Activated naive CD8-positive, alpha-beta T cell treated with anti-CD3 and anti-CD28 coated beads, Interleukin-2, amount 50 U/mL, for 24 hours (primary cell): Measurements from ENCODE around the gene FBXO45.
"Not testable (repeated sequence)": the region's sequence is repeated elsewhere in the genome, so short reads cannot be mapped to it uniquely, and the experiment has no call there.

Source experiments
- ATAC-seq: fragments of 150-1000 bp; cut with Tn5 transposase; one replicate; pipeline ENCODE4 v1.10.0; 2021
- DNase-seq: peaks from one replicate; pipeline ENCODE4 v3.0.0; 2021
- H3K27ac Mint-ChIP-seq: one replicate; pipeline ENCODE4 v1.8.0; 2021; ENCODE audit warnings: mild to moderate bottlenecking, mixed read lengths
- H3K27me3 Mint-ChIP-seq: one replicate; pipeline ENCODE4 v1.8.0; 2021; ENCODE audit warnings: mixed read lengths
- H3K36me3 Mint-ChIP-seq: one replicate; pipeline ENCODE4 v1.8.0; 2021; ENCODE audit warnings: low read depth, mixed read lengths
- H3K4me1 Mint-ChIP-seq: one replicate; pipeline ENCODE4 v1.8.0; 2021; ENCODE audit warnings: mixed read lengths
- H3K4me3 Mint-ChIP-seq: one replicate; pipeline ENCODE4 v1.8.0; 2021; ENCODE audit warnings: mild to moderate bottlenecking, moderate library complexity, mixed read lengths
- H3K9me3 Mint-ChIP-seq: one replicate; pipeline ENCODE4 v1.8.0; 2021; ENCODE audit warnings: mixed read lengths

The FBXO45 gene

DNA sequence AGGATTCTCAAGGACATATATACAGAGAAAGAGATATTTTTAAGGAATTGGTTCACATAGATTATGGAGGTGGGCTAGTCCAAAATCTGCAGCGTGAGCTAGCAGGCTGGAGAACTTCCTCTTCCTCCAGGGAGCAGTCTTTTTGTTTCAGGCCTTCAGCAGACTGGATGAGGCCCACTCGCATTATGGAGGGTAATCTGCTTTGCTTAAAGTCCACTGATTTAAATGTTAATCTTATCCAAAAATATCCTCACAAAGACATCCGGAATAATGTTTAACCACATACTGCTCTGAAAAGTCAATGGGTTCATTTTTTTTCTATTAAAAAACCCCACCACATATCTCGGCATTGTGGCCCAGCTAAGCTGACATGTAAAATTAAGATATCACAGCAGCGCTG lies 48.8 kb downstream of the FBXO45 start:
- peaks cover 25% of the 10 kb centered on the region for H3K4me1 Mint-ChIP-seq
- no peak overlapping the region for H3K4me3 Mint-ChIP-seq
- no peaks in the 10 kb centered on the region for H3K36me3 Mint-ChIP-seq
- no peaks in the 10 kb centered on the region for H3K27me3 Mint-ChIP-seq
- DNase-seq (no peak), ATAC-seq (no peak)
- no peaks in the 10 kb centered on the region for H3K9me3 Mint-ChIP-seq
- no peak overlapping the region for H3K27ac Mint-ChIP-seq

DNA sequence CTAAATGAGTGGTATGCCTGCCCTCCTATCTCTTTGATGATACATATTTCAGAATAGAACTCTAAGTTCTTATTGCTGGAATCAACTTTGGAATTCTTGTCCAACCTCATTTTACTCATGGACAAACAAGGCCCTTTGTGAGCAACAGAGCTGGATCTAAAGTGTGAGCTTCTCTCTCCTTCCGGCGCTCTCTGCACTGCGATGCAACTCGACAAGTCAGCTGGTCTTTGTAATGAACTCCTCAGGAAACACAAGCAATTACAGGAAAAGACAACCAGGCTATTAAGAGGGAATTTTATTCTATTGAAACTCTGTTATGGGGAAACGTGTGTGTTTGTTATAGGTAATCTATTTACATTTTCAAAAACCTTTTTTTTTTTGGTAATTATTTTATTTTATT lies 50.8 kb downstream of the FBXO45 start:
- DNase-seq: no peak
- Mint-ChIP-seq H3K27ac (no peak overlapping the region), H3K27me3 (no peaks in the 10 kb centered on the region), H3K4me3 (no peak overlapping the region), H3K36me3 (no peaks in the 10 kb centered on the region), H3K4me1 (peaks cover 28% of the 10 kb centered on the region), H3K9me3 (no peaks in the 10 kb centered on the region)
- no peak for ATAC-seq

DNA sequence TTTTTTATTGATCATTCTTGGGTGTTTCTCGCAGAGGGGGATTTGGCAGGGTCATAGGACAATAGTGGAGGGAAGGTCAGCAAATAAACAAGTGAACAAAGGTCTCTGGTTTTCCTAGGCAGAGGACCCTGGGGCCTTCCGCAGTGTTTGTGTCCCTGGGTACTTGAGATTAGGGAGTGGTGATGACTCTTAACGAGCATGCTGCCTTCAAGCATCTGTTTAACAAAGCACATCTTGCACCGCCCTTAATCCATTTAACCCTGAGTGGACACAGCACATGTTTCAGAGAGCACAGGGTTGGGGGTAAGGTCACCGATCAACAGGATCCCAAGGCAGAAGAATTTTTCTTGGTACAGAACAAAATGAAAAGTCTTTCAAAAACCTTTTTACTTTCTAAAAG lies 51.2 kb downstream of the FBXO45 start:
- Mint-ChIP-seq H3K27ac (peak overlapping the region; percentile 13), H3K4me1 (peaks cover 32% of the 10 kb centered on the region)
- not testable (repeated sequence) for ATAC-seq, H3K4me3 Mint-ChIP-seq, H3K9me3 Mint-ChIP-seq, H3K36me3 Mint-ChIP-seq, DNase-seq, H3K27me3 Mint-ChIP-seq

DNA sequence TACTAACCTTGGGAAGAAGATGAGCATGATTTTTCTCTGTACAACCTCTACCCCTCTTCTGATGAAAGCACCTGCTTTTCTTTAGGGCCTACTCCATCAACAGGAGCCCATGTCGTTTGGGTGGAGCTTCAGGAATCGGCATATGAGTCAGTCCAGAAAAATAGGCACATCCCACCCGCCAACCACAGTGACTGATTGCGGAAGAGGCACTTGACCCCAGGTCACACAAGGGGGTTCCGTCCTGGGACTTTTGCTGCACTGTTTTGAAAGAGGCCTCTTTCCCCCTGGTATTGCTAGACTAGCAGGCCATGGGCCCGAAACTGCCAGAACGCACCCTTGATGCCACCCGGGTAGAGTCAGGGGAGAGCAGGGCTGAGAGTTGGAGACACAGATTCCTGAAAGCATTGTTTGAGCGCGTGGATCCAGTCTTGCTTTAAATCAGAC lies 51.7 kb downstream of the FBXO45 start:
- Mint-ChIP-seq H3K36me3 (no peaks in the 10 kb centered on the region), H3K4me3 (no peak overlapping the region), H3K27me3 (no peaks in the 10 kb centered on the region), H3K27ac (peak overlapping the region; percentile 29), H3K9me3 (no peaks in the 10 kb centered on the region), H3K4me1 (peaks cover 37% of the 10 kb centered on the region)
- ATAC-seq: peak; percentile 33
- no peak for DNase-seq

DNA sequence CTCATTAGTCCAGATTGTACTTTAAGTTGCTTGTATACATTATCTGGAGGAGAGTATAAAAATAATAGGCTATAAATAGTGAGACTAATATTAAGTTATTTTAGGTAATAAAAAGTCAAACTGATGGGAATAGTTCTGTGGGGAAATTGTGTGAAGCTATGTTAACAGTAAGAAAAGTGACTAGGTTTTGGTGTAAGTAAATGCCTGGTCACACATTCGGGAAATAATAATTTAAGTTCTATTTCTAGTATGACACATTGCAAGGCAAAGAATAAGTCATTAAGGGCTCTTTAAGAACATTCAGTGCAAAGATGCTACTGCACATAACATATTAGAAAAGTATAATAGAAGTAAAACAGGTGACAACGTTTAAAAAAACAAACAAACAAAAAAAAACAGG lies 52.2 kb downstream of the FBXO45 start:
- no peak overlapping the region for H3K4me3 Mint-ChIP-seq
- H3K36me3 Mint-ChIP-seq: no peaks in the 10 kb centered on the region
- no peak for ATAC-seq
- peak overlapping the region; percentile 29 for H3K27ac Mint-ChIP-seq
- DNase-seq: no peak
- H3K9me3 Mint-ChIP-seq: no peaks in the 10 kb centered on the region
- H3K27me3 Mint-ChIP-seq: no peaks in the 10 kb centered on the region
- H3K4me1 Mint-ChIP-seq: peaks cover 41% of the 10 kb centered on the region

DNA sequence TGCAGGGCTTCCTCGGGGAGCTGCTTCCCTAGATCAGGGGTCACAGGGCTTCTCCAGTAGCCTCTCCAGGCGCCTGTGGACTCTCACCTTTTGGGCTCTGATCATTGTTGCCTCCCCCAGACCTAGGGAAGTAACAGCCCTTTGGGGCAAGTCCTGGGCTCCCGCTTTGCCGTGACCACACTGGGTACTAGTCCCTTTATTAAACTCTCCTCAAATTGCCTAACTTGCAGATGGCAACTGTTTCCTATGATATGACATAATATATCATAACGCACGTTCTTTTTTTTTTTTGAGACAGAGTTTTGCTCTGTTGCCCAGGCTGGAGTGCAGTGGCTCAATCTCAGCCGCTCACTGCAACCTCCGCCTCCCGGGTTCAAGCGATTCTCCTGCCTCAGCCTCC lies 53.2 kb downstream of the FBXO45 start:
- DNase-seq: no peak
- H3K4me1 Mint-ChIP-seq: peaks cover 46% of the 10 kb centered on the region
- no peak overlapping the region for H3K27ac Mint-ChIP-seq
- no peaks in the 10 kb centered on the region for H3K9me3 Mint-ChIP-seq
- H3K27me3 Mint-ChIP-seq: no peaks in the 10 kb centered on the region
- no peak overlapping the region for H3K4me3 Mint-ChIP-seq
- no peak for ATAC-seq
- no peaks in the 10 kb centered on the region for H3K36me3 Mint-ChIP-seq

DNA sequence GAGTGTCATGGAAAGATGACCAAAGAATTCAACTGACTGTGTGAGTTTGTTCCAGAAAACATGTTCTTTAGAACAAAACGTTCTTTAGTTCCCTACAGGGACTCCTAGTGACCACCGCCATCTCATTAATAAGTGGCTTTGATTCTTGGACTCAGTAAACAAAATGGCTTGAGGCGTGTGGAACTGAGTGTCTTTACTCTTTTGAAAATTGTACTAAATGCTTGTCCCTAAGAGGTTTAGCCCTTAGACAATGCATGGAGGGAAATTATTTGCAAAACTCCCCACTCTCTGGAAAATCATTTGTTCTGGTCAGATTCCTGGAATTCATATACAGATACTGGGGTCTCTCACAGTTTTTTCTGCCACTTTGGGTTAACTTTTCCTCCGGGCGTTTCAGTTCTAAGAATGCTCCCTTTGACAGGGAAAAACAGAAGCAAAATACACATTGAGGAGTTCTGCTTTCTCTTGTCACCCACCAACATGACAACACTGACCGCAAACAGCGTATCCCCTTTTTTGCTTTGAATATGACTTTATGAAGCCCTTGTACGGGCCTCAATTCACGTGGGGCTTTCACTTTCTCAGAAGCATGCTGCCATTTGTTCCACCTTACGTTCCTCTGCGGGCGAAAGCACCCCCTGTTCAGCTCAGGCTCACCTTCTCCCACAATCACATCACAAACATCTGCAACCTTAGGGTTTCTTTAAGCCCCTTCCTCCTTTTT lies 55.8 kb downstream of the FBXO45 start:
- Mint-ChIP-seq H3K27me3 (no peaks in the 10 kb centered on the region), H3K4me3 (peak overlapping the region; percentile 68), H3K27ac (peak overlapping the region; percentile 87), H3K9me3 (no peaks in the 10 kb centered on the region), H3K36me3 (no peaks in the 10 kb centered on the region), H3K4me1 (peaks cover 57% of the 10 kb centered on the region)
- ATAC-seq: peak; percentile 81
- peak; percentile 59 for DNase-seq

DNA sequence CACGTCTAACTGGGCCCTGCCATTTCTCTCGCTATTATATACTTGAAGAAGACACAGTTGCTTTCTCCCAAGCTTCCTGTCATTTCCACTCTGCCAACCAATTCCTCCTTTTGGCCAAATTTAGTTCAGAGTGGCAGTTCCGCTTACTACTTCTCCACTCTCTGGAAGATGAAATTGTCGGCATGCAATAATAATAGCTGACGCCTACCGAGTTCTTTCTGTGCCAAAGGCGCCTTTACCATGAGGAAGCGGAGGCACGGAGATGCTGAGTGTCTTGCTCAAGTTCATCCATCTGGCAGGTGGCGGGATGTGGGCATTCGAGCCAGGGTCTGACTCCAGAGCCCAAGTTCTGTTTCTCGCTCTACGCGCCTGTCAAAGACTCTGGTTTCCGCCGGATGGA lies 56.4 kb downstream of the FBXO45 start:
- H3K27me3 Mint-ChIP-seq: no peaks in the 10 kb centered on the region
- peaks cover 62% of the 10 kb centered on the region for H3K4me1 Mint-ChIP-seq
- H3K4me3 Mint-ChIP-seq: peak overlapping the region; percentile 68
- H3K36me3 Mint-ChIP-seq: no peaks in the 10 kb centered on the region
- ATAC-seq (no peak), DNase-seq (no peak)
- peak overlapping the region; percentile 87 for H3K27ac Mint-ChIP-seq
- H3K9me3 Mint-ChIP-seq: no peaks in the 10 kb centered on the region

DNA sequence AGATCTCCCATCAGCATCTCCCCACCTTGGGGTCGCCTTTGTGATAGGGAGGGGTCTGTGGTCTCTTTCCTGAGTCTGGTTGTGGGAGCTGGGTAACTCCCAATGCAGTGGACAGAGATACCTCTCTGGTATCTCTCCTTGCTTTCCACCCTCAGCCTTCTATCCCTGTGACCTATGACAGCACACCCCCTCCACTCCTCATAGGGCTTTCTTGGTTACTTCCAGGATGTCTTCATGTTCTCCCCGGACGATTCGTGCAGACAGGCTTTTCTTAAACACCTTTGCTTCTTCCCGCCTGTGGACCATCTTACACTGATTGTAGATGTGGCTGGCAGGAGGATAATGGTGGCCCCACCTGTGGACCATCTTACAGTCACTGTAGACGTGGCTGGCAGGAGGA lies 56.9 kb downstream of the FBXO45 start:
- DNase-seq (no peak), ATAC-seq (no peak)
- Mint-ChIP-seq H3K4me1 (peaks cover 62% of the 10 kb centered on the region), H3K9me3 (no peaks in the 10 kb centered on the region), H3K27me3 (no peaks in the 10 kb centered on the region), H3K4me3 (peak overlapping the region; percentile 68), H3K27ac (peak overlapping the region; percentile 87), H3K36me3 (no peaks in the 10 kb centered on the region)

DNA sequence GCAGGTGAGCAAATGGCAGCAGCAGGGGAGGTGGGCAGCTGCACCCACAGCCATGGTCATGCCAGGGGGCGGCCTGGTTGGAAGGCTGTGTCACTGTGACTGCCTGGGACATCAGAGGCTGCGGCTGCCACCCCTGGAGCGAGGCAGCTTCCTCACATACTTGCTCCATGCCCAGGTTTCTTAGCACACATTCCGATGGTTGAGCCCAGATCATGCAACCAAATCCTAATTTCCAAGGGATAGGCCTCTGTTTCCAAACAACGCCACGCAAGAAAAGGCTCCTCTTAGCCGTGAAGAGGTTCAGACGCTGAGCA lies 59.4 kb downstream of the FBXO45 start:
- no peaks in the 10 kb centered on the region for H3K27me3 Mint-ChIP-seq
- ATAC-seq (no peak), DNase-seq (no peak)
- no peaks in the 10 kb centered on the region for H3K9me3 Mint-ChIP-seq
- no peaks in the 10 kb centered on the region for H3K36me3 Mint-ChIP-seq
- peak overlapping the region; percentile 59 for H3K27ac Mint-ChIP-seq
- peaks cover 73% of the 10 kb centered on the region for H3K4me1 Mint-ChIP-seq
- no peak overlapping the region for H3K4me3 Mint-ChIP-seq

DNA sequence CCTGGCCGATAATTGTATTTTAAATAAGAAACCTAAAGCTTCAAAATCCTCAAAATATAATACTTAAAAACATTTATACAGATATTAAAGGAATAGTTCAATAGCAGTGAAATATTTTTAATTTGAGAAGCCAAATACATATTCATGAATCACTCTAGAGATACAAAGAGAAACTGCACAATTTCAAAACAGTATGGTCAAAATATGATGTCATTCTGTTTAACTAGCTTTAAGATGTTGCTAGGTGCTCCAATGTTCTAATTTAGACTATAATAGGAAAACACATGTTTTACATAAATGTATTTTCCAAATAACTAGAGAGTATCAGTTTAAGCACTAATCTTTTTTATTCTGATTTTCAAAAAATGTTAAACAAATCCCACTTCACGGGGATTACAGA lies 60.8 kb downstream of the FBXO45 start:
- Mint-ChIP-seq H3K9me3 (no peaks in the 10 kb centered on the region), H3K36me3 (no peaks in the 10 kb centered on the region), H3K27me3 (no peaks in the 10 kb centered on the region), H3K4me3 (no peak overlapping the region), H3K4me1 (peaks cover 78% of the 10 kb centered on the region), H3K27ac (no peak overlapping the region)
- no peak for ATAC-seq
- no peak for DNase-seq

DNA sequence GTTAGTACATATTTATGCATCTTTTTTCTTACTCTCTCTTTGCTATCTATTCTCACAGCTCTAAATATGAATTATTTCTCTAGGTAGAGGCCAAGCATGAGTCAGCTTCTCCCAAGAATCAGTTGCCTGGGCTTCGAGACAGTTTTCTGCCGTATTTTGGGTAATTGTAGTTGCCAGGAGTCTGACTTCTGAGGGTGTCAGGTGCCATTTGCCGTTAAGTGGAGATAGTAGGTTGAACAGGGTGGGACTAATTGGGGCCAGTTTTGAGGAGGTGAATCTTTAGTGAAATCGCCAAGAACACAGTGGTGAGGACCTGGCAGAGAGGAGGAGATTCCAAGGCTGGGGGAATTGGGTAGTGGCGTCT lies 63.2 kb downstream of the FBXO45 start:
- H3K4me1 Mint-ChIP-seq: peaks cover 69% of the 10 kb centered on the region
- peak overlapping the region; percentile 84 for H3K4me3 Mint-ChIP-seq
- no peaks in the 10 kb centered on the region for H3K27me3 Mint-ChIP-seq
- no peaks in the 10 kb centered on the region for H3K9me3 Mint-ChIP-seq
- H3K36me3 Mint-ChIP-seq: no peaks in the 10 kb centered on the region
- peak overlapping the region; percentile 95 for H3K27ac Mint-ChIP-seq
- ATAC-seq (peak; percentile 1), DNase-seq (no peak)

DNA sequence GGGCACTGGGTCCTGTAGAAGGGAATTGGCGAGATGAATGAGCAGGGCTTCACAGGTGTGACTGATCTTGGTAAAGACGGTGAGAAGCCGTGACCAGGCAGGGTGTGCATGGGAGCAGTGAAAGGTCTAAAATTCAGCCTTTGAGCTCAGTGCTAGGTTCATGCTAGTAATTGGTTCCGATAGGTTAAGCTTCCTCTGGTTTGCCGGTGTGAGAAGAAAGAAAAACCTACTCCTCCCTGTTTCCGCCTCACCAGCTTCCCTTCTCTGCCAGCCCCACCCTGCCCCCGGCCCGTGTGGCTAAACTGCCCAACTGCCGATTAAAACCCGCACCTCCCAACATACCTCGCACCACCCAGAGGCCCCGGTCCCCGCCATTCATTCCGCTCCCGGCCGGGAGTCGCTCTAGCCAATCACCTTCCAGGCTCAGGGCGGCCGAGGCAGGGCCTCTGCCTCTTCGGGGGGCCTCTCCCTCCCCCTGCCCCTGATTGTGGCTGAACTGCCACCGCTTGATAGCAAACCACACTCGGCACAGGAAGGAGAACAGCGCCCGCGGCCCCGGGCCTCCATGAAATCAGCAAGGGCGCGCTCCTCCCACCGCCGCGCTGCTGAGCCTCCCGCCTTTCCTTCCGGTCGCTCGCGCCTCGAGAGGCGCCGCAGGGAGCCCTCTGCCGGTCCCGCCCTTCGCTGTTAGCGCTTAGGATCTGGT lies 63.7 kb downstream of the FBXO45 start:
- ATAC-seq: peak; percentile 80
- Mint-ChIP-seq H3K27me3 (no peaks in the 10 kb centered on the region), H3K9me3 (no peaks in the 10 kb centered on the region), H3K36me3 (no peaks in the 10 kb centered on the region), H3K4me3 (peak overlapping the region; percentile 84), H3K4me1 (peaks cover 63% of the 10 kb centered on the region), H3K27ac (peak overlapping the region; percentile 95)
- DNase-seq: peak; percentile 90

DNA sequence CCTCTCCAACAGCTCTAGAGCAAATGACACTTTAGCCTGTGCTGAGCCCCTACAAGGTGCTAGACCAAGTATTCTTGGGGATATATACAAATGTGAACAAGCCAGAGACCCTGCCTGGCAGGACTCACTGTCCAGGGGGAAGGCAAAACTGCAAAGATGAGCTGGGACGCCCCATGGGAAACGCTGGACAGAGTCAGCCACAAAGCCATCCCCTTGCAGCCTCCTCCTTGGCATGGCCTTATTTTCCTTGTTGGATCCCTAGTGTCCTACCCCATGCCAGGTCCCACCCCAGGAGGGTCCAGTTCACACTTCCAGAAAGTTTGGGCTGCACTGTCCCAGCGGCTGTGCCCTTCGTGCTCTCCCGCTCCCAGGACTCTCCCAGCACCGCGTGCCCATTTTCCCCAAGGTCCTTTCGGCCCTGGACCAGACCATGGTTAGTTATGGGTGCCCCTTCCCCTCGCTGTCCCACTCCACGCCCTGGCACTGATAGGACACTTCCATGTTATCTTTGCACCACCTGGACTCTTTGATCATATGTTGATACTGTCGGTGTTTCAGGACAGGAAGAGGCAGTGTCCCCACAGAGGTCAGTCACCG lies 65.2 kb downstream of the FBXO45 start:
- no peaks in the 10 kb centered on the region for H3K9me3 Mint-ChIP-seq
- no peaks in the 10 kb centered on the region for H3K27me3 Mint-ChIP-seq
- H3K36me3 Mint-ChIP-seq: no peaks in the 10 kb centered on the region
- ATAC-seq: no peak
- no peak for DNase-seq
- H3K4me3 Mint-ChIP-seq: peak overlapping the region; percentile 84
- peak overlapping the region; percentile 81 for H3K27ac Mint-ChIP-seq
- peaks cover 60% of the 10 kb centered on the region for H3K4me1 Mint-ChIP-seq

DNA sequence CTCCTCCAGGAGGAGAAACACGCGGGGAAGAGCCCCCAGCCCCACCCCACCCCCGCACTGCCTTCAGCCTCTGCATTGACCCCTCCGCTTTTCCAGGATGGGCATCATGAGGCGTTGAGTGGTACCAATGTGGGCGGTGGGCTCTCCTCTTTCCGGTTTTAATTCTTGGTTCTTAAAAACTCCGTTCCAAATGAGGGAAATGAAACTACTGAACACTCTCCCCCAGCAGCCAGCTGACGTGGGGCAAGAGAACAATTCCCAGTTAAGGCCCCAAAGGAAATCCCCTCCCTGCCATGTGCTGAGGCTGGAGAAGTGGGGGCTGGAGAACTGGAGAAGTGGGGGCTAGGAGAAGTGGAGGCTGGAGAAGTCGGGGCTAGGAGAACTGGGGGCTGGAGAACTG lies 65.8 kb downstream of the FBXO45 start:
- Mint-ChIP-seq H3K4me1 (peaks cover 66% of the 10 kb centered on the region), H3K36me3 (no peaks in the 10 kb centered on the region), H3K9me3 (no peaks in the 10 kb centered on the region), H3K27me3 (no peaks in the 10 kb centered on the region), H3K27ac (peak overlapping the region; percentile 81), H3K4me3 (peak overlapping the region; percentile 48)
- DNase-seq: no peak
- no peak for ATAC-seq
